ENCODE data around the gene IDH2. TPM values are rescaled to one million over a fixed set of nuclear protein-coding genes. Genes with fewer than 3 reads are reported as not detected.
"Not testable (repeated sequence)": the region's sequence is repeated elsewhere in the genome, so short reads cannot be mapped to it uniquely, and the experiment has no call there.

Gene IDH2
- 56.1 TPM for total RNA-seq
- long read RNA-seq, transcript IDH2-201 (11 exons, 2,694 nt) = major isoform, 253 of 276 reads
- long read RNA-seq, partial matches to known transcripts = 8 of 276 reads
- long read RNA-seq, other reads (novel, unspliced or antisense) = 12 of 276 reads

DNA sequence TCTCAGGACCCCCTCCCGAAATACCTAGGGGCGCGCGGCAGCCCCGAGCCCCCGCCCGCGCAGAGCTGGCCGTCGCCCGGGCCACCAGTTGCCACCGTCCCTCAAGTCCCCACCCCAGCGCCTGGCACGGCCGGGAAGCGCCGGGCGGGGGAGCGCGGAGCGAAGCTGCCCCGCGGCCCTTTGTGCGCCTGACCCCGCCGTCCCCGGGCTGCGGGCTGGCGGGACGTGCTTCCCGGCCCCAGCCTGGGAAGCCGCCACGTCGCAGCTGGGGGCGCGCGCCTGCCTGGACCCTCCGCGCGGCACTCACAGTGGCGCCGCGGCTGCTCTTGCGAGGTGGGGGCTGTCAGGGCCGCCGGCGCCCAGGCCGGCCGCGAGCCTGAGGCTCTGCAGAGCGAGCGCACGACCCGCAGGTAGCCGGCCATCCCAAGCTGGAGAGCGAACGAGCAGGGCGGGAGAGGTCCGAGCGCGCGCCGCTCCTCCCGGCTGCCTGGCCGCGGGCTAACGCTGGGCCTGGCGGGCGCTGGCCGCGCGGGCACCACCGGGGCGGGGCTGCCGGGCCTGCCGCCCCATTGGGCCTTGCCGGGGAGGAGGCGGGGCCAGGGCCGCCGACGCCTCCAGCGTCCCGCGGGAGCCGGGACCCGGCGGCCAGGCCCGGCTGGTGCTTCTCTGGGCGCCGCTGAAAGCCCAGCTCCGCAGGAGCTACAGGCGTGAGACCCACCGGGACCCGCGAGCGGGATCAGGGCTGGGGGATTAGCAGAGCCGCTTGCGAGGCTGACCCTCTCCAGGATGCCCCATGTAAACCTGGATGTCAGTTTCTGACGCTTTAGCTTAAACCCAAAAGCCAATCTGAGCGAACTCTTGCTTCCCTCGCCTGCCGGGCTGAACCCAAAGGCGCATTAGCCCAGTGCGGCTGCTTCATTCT, at the start of gene IDH2:
TSS of gene IDH2 (minus strand) at position 500 of the 922 bp plus-strand sequence. CDS start at position 422, 78 bp downstream.
- peak; percentile 95 for DNase-seq (ENCODE audit: low spot score)

DNA sequence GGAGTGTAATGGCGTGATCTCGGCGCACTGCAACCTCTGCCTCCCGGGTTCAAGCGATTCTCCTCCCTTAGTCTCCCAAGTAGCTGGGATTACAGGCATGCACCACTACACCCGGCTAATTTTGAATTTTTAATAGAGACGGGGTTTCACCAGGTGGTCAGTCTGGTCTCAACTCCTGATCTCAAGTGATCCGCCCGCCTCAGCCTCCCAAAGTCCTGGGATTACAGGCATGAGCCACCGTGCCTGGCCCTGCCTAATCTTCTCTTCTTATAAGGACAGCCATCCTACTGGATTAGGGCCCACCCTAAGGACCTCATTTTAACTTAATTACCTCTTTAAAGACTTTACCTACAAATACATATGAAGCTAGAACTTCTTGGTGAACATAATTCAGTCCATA, 48.3 kb upstream of the IDH2 start:
- not testable (repeated sequence) for DNase-seq (ENCODE audit: low spot score)

DNA sequence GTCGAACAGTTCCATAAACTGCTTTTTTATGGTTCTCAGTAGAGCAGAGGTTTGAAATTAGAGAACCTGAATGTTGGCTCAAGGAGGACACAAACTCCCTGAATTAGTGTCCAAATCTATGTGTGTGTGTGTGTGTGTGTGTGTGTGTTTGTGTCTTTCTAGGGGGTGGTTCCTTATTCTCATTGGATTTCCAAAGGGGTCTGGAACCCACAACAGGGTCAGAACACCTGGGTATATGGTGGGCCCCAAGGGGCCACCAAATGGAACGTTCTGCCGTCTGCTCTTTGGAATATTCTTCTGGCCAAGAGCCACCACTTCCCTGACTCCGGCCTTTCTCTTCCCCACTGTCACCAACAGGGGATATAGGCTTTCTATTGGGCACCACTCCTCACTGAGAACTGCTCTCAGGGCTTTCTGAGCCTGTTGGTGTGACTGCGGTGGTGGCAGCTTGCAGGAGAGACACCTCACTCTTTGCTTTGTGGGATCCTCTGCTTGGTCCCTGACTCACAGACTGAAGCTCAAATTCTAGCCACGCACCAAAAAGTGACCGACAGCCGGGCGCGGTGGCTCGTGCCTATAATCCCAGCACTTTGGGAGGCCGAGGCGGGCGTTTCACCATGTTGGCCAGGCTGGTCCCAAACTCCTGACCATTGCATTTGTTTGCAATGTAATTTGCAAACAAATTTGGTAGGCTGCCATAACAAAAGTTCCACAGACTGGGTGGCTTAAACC, 47.5 kb upstream of the IDH2 start:
- DNase-seq (ENCODE audit: low spot score) = no peak

DNA sequence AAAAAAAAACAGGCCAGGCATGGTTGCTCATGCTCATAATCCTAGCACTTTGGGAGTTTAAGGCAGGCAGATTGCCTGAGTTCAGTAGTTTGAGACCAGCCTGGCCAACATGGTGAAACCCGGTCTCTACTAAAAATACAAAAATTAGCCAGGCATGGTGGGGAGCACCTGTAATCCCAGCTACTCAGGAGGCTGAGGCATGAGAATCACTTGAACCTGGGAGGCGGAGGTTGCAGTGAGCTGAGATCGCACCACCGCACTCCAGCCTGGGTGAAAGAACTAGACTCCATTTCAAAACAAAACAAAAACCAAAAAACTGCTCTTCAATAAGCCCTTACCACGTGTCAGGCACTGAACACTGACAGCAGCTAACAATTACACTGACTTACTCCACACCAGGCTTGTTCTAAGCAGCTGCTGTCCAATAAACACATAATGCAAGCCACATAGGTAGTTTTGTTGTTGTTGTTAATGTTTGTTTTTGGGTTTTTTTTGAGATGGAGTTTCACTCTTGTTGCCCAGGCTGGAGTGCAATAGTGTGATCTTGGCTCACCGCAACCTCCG, 44.0 kb upstream of the IDH2 start:
- DNase-seq (ENCODE audit: low spot score) = not testable (repeated sequence)

DNA sequence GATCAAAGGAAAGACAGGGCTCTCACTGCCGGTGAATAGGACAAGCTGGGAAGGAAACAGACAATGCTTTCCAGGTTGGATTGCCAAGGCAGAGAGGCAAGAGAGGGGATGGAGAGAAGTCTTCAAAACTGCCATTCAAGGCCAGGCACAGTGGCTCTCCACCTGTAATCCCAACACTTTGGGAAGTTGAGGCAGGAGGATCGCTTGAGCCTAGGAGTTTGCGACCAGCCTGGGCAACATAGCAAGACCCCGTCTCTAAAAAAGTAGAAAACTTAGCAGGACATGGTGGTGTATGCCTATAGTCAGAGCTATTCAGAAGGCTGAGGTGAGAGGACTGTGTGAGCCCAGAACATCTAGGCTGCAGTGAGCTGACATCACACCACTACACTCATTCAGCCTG, 43.5 kb upstream of the IDH2 start:
- no peak for DNase-seq (ENCODE audit: low spot score)

DNA sequence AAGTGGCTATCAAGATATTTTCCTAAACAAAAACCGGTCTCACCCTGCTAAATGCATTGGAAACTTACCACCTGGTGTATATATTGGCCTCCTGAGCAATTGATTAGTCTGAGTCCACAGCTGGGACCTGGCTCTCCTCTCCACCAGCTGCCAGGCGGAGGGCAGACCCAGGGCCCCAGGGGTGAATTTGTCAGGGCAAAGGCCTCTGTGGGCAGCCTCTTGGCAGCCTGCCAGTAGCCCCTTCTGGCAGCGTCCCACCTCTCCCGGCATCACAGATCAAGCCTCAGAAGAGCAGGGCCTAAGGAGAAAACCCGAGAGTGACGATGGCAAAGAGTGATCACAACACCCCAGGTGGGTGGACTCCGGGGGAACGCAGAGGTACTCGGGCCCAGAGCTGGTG, 43.0 kb upstream of the IDH2 start:
- no peak for DNase-seq (ENCODE audit: low spot score)

DNA sequence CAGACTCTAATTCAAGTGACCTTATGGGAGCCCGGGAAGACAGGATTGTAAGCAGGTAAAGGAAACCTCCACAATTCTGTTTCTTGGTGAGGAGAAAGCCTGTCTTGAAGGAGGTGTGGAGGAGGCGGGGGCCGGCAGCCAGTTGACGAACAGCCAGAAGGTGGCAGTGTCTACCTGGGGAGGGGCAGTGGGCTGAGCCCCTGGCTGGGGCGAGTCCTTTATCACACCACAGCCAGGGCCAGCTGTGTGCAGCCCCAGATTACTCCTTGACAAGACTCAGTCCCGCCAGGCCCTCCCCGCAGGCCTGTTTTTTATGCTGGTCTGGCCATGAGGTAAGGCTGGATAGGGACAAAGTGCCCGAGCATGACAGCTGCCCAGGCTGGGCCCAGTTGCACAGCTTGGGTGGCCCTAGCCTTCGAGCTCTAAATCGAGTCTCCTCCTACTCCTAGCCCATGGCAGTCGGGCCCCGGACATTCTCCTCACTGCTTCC, 40.9 kb upstream of the IDH2 start:
- no peak for DNase-seq (ENCODE audit: low spot score)

DNA sequence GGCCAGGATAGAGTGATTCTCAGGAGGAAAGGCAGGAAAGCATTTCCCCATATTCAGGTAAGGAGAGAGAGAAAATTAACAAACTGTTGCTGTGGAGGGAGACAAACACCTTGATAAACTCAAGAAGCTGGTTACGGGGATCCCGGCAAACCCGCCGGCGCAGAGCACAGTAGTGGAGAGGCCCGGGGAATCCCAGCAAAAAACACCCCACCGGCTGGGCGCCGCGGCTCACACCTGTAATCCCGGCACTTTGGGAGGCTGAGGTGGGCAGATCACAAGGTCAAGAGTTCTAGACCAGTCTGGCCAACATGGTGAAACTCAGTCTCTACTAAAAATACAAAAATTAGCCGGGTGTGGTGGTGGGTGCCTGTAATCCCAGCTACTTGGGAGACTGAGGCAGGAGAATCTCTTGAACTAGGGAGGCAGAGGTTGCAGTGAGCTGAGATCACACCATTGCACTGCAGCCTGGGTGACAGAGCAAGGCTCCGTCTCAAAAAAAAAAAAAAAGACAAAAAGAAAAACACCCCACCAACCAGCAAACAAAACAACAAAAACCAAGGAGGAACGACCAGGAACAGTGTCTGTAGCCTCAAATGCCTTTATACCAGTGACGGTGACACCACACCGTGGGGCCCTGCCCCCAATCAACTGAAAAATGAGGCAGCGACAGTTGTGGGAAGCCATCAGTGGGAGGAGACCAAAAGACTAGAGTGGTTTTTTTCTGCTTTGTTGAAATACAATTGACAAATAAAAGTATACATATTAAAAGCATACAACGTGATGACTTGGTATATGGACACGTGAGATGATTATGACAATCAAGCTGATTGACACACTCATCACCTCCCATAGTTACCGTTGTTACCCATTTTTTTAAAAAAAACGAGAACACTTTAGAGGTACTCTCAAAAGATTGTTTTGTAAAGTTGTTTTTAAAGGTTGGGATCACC, 40.2 kb upstream of the IDH2 start:
- no peak for DNase-seq (ENCODE audit: low spot score)

DNA sequence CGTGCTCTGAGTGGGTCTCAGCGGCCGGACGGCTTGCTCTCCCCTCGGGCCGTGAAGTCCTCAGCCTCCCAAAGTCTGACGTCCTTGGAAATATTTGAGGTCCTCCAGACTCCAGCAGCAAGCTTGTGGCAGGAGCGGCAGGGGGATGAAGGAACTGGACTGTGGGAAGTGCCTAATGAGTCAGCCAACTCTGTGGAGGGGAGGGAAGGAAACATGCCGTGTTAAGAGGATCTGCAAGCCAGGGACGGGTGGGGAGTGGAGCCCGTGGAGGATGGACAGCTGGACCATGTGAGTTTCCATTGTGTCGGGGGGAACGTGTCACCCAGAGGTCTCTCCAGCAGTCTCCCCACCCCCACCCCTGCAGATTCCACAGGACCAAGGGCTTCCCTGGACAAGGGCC, 39.4 kb upstream of the IDH2 start:
- DNase-seq (ENCODE audit: low spot score) = no peak

DNA sequence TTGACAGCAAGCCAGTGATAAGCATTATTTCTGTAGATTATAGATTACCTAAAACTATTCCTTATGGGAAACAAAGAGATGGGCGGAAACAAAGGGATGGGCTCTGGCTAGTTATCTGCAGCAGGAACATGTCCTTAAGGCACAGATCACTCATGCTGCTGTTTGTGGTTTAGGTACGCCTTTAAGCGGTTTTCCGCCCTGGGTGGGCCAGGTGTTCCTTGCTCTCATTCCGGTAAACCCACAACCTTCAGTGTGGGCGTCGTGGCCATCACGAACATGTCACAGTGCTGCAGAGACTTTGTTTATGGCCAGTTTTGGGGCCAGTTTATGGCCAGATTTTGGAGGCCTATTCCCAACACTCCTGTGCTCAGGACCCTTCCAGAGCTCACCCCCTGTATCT, 37.3 kb upstream of the IDH2 start:
- not testable (repeated sequence) for DNase-seq (ENCODE audit: low spot score)

DNA sequence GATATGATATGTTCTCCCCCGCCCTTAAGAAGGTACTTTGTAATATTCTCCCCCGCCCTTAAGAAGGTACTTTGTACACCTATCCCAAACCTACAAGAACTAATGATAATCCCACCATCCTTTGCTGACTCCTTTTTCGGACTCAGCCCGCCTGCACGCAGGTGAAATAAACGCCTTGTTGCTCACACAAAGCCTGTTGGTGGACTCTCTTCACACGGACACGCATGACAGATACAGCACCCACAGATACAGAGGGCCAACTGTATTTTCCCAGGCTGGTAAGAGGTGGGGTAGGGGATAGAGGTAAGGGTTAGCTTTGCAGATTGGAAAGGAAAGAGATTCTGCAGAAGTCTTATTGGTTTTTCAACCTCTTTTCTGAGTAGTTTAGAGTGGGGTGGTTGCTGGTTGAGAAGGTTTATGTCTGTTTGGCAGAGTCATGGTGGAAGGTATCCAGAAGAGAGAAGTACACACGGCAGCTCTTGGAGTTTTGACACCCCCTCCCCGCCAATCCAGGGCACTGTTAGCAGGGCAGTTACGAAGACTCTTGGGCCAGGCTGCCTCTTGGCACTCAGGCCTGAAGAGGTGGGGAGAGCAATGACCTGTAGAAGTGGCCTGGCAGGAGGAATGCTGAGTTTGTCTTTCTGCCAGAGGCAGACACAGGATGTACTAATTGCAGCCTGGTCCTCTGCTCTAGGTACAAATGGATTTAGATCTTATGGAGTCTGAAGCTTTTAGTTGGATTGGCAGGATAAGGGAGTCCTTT, 36.0 kb upstream of the IDH2 start:
- DNase-seq (ENCODE audit: low spot score) = no peak

DNA sequence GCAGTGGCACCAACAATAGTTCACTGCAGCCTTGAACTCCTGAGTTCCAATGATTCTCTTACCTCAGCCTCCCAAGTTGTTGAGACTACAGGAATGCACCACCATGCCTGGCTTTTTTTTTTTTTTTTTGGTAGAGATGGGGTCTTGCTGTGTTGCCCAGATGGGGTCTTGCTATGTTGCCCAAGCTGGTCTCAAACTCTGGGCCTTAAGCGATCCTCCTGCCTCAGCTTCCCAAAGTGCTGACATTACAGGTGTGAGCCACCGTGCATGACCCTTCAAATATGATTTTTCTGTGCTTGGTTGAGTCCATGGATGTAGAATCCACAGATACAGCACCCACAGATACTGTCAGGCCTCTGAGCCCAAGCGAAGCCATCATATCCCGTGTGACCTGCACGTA, 30.2 kb upstream of the IDH2 start:
- no peak for DNase-seq (ENCODE audit: low spot score)

DNA sequence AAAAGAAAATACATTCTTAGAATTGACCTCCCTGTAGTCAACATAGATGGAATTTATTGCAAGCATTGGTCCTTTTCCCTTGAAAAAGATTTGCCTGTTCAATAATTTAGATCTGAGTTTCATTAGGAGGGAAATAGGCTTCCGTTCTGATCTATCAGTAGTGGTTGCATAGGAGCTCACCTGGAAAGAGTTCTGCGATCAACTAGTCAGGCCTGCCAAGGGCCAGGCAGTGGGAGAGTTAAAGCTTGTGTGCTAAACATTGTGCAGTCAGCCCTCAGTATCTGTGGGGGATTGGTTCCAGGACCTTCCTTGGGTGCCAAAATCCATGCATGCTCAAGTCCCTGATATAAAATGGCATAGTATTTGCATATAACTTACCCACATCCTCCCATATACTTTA, 29.6 kb upstream of the IDH2 start:
- DNase-seq (ENCODE audit: low spot score) = no peak

DNA sequence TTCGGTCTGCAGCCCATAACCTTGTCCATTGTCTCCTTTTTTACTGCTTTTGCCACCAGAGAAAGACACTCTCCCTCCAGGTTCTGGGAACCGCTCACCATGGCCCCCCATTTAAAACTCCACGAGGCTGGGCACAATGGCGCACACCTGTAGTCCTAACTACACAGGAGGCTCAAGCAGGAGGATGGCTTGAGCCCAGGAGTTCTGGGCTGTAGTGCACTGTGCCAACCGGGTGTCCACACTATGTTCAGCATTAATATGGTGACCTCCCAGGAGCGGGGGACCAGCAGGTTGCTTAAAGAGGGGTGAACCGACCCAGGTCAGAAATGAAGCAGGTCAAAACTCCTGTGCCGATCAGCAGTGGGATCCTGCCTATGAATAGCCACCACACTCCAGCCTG, 28.0 kb upstream of the IDH2 start:
- no peak for DNase-seq (ENCODE audit: low spot score)

DNA sequence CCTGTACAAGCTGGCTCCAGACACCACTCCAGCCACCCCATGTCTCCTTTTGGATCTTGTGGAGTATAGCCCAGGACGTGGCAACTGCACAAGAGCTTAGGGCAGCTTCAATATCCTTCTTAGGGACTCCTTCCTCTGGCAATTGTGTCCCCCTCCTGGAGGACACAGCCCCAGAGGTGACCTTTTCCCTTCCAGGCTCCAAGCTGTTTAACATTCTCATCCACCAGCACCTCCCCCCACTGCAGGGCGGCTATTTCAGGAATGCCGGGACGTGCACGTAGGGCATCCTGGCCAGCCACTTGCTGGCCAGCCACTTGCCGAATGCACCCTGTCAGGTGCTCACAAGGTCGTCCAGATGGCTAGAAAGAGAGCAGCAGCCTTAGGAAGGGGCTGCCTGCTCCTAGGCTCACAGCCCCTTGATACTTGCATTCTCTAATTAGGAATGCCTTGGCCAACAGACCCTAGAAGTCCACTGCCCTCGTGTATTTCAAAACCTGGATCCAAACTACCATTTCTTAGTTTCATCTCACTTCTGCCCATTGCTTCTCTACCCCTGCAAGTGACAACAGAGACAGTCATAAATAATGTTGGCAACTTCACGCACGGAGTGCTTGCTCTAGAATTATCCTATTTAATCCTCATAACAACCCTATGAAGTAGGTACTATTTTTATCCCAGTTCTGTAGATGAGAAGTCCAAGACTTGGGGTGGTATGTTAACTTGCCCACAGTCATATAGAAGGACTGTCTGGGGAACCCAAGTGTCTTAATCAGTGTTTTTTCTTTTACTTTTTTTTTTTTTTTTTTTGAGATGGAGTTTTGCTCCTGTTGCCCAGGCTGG, 24.5 kb upstream of the IDH2 start:
- DNase-seq (ENCODE audit: low spot score) = no peak

DNA sequence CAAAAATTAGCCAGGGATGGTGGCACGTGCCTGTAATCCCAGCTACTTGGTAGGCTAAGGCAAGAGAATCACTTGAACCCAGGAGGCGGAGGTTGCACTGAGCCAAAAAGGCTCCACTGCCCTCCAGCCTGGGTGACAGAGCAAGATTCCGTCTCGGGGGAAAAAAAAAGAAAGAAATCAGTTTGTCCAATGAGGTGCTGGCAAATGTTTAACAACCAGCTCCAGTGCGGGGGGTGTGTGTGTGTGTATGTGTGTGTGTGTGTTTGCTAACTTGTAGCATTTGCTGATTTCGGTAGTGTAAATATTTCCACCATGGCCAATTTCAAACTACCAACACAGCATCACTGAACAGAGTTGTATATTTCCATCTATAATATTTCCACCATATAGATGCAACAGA, 23.8 kb upstream of the IDH2 start:
- DNase-seq (ENCODE audit: low spot score) = no peak

DNA sequence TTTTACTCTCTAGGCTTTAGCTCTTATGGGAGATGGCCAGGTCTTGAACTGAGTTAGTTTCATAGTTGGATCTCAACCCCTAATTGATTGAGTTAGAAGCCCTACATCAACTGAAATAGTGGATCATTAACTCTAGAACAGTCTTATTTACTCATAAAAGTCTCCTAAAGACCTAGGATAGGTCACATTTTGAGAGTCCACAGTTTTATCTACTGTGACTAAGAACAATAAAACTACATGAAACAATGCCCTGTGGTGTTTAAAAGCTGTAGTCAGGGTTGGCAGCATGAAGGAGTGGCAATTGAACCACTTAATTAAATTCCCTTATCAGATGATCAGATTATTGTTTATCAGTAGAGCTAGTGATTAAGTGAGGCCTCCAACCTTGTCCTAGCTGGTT, 22.2 kb upstream of the IDH2 start:
- DNase-seq (ENCODE audit: low spot score) = no peak

DNA sequence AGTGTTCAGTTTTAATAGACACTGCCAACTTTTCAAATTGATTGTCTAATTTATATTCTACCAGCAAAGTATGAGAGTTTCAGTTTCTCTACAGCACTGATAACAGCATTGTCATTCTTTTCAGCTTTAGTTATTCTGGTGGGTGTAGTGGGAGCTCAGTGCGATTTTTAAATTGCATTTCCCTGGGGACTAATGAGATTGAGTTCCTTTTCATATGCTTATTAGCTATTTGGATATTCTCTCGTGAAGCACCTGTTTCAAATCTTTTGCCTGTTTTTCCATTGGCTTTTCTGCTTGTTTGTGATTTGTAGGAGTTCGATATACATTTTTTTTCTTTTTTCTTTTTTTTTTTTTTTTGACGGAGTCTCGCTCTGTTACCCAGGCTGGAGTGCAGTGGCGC, 18.8 kb upstream of the IDH2 start:
- no peak for DNase-seq (ENCODE audit: low spot score)

DNA sequence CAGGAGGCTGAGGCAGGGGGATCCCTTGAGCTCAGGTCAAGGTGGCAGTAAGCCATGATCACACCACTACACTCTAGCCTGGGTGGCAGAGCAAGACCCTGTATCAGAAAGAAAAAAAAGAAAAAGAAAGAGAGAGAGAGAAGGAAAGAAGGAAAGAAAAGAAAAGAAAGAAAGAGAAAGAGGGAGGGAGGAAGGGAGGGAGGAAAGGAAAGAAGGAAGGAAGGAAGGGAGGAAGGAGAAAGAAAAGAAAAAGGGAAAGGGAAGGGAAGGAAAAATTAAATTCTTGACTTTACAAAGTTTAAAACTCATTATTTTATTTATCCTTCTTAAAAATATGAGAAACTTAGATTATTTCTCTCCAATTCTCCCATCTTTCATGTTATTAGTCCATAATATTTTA, 17.1 kb upstream of the IDH2 start:
- no peak for DNase-seq (ENCODE audit: low spot score)

All from mesenteric fat pad (tissue), 1 donor.